GM06990 (cell line): ENCODE data around the gene KLHL29.
"Not testable (repeated sequence)": the region's sequence is repeated elsewhere in the genome, so short reads cannot be mapped to it uniquely, and the experiment has no call there.

Experiments
- DNase-seq: peaks from one replicate; pipeline ENCODE4 v3.0.0-alpha.2; 2011; ENCODE audit not compliant: insufficient read length; ENCODE audit errors: extremely low read depth
- H3K27me3 ChIP-seq: replicated peaks from 2 replicates; pipeline ENCODE4 v1.6.0; 2011; ENCODE audit warnings: low read length; ENCODE audit not compliant: control insufficient read depth, insufficient read depth
- H3K36me3 ChIP-seq: 2 replicates; pipeline ENCODE4 v1.5.1; 2011; ENCODE audit warnings: low read length; ENCODE audit not compliant: control insufficient read depth, insufficient read depth
- H3K4me3 ChIP-seq: replicated peaks from 2 replicates; pipeline ENCODE4 v1.5.1; 2011; ENCODE audit warnings: low read depth, mild to moderate bottlenecking, control low read depth, low read length
- TF ChIP-seq, protein P1 (sequence below): IDR thresholded peaks from 2 replicates; pipeline ENCODE4 v1.5.1; 2011; ENCODE audit warnings: low read length, control low read depth, mild to moderate bottlenecking, inconsistent platforms; ENCODE audit not compliant: insufficient read depth, poor library complexity, severe bottlenecking

KLHL29 gene

DNA sequence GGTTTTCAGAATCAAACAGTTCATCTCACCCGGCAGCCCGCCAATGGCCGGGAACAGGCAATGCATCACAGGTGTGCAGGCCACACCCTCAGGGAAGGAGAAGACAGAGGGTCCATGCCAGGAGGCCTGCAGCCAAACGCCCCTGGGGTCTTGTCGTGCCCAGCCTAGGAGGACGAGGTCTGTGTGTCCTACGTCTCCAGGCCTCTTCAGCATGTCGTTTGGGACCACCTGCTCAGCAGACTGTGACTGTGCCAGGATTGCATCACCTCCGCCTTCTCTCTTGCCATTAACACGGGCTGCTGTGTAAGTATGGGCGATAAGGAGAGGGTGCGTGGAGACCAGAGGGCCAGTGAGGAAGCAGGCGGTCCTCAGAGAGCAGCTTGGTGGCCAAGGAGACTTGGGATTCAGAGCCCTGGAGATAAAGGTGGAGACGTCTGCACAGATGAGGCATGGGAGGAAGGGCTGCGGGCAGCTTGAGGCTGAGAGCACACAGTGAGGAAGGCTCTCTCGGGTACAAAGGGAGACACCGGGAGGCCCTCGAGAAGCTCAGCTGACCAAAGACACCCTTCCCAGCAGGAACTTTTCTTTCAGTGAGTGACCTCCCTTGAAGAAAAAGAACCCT lies 37.4 kb upstream of the KLHL29 start:
- TF ChIP-seq, protein P1, sequence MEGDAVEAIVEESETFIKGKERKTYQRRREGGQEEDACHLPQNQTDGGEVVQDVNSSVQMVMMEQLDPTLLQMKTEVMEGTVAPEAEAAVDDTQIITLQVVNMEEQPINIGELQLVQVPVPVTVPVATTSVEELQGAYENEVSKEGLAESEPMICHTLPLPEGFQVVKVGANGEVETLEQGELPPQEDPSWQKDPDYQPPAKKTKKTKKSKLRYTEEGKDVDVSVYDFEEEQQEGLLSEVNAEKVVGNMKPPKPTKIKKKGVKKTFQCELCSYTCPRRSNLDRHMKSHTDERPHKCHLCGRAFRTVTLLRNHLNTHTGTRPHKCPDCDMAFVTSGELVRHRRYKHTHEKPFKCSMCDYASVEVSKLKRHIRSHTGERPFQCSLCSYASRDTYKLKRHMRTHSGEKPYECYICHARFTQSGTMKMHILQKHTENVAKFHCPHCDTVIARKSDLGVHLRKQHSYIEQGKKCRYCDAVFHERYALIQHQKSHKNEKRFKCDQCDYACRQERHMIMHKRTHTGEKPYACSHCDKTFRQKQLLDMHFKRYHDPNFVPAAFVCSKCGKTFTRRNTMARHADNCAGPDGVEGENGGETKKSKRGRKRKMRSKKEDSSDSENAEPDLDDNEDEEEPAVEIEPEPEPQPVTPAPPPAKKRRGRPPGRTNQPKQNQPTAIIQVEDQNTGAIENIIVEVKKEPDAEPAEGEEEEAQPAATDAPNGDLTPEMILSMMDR = no peak
- Histone ChIP-seq H3K36me3 (no peaks in the 10 kb centered on the region), H3K4me3 (no peak overlapping the region), H3K27me3 (peaks cover 2% of the 10 kb centered on the region)
- no peak for DNase-seq

DNA sequence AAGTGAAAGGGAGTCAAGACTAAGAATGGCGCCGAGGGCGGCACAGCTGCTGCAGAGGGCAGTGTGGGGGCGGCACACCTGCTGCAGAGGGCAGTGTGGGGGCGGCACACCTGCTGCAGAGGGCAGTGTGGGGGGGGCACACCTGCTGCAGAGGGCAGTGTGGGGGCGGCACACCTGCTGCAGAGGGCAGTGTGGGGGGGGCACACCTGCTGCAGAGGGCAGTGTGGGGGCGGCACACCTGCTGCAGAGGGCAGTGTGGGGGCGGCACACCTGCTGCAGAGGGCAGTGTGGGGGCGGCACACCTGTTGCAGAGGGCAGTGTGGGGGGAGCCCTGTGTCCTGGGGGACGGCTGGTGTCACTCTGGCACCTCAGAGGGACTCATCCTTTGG lies 36.9 kb upstream of the KLHL29 start:
- not testable (repeated sequence) for DNase-seq, H3K27me3 ChIP-seq, H3K4me3 ChIP-seq, H3K36me3 ChIP-seq

DNA sequence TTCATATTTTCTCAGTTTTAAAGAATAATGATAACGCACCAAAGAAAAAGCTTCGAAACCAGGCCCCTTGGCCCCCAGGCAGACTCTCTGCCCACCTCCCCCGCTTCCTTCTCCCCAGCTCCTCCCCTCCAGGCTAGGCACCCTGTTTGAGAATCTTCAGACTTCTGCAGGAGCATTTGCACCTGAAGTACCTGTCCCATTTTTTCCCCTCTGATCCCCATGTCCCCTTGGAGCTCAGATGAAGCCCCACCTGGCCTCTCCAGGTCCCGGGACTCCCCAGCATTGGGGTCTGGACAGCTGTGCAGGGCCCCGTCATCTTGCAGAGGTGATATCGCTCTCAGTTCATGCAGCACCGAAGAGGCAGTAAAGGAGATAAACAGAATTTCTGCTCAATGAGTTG lies 35.5 kb upstream of the KLHL29 start:
- H3K27me3 ChIP-seq = peaks cover 2% of the 10 kb centered on the region
- TF ChIP-seq, protein P1 = no peak
- H3K36me3 ChIP-seq = no peaks in the 10 kb centered on the region
- H3K4me3 ChIP-seq = no peak overlapping the region
- DNase-seq = no peak

DNA sequence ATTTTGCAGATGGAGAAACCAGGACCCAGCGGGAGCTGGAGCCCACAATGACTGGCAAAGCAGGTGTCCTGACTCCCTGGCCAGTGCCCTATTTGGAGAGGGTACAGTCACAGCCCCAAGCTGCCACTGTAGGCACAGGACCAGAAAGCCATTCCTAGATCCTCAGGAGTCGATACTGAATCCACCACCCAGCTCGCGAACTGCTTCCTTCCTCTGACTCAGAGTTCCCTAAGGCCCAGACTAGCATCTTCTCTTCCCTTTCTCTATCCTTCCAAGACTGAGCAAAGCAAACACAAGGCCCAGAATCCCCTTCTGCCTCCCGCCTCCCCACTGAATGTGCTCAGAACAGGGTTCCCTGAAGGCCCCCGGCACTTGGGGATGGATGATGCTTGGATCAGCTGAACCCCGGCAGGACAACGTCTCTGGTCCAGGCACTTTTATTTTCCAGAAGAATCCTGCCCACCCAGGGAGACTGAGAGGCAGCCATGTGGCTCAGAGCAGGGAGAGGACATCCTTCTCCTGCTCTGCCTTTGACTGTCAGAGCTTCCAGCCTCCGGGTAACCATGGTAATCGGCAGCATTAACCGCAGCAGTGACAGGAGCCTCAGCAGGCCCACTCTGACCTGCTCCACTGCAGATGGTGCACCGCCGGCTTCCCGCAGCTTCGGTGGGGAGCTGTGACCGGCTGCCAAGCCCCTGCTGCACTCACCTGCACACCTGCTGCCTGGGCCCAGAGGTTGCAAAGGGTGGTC lies 34.8 kb upstream of the KLHL29 start:
- Histone ChIP-seq H3K4me3 (no peak overlapping the region), H3K27me3 (no peaks in the 10 kb centered on the region; the same call in none of the 2 replicates), H3K36me3 (no peaks in the 10 kb centered on the region)
- TF ChIP-seq, protein P1 = no peak
- no peak for DNase-seq

DNA sequence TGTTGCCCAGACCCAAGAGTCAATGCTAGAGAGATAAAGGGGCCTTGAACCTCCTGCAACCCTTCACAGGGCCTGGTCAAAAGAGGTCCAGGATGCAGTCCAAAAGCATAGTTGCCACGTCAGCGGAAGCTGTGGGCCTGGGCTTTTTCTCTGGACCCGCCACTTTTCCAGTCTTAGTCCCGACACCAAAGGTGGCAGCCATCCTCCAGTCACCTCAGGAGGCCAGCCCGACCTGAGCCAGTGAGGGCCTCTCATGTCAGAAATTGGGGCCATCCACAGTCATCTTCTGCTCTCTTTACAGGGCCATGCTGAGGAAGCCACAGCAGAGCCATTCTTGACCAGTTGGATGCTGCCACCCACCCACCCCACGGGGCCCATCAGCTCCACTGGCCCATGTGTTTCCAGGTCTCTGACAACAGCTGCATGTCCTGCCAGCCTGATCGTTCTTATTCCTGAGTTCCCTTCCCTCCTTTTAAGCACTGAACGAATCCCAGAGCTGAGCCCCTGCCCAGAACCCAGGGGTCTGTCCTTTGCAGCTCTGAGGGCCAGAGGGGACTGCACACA lies 34.1 kb upstream of the KLHL29 start:
- TF ChIP-seq, protein P1 = no peak
- Histone ChIP-seq H3K4me3 (no peak overlapping the region), H3K27me3 (no peaks in the 10 kb centered on the region; the same call in none of the 2 replicates), H3K36me3 (no peaks in the 10 kb centered on the region)
- DNase-seq = no peak

DNA sequence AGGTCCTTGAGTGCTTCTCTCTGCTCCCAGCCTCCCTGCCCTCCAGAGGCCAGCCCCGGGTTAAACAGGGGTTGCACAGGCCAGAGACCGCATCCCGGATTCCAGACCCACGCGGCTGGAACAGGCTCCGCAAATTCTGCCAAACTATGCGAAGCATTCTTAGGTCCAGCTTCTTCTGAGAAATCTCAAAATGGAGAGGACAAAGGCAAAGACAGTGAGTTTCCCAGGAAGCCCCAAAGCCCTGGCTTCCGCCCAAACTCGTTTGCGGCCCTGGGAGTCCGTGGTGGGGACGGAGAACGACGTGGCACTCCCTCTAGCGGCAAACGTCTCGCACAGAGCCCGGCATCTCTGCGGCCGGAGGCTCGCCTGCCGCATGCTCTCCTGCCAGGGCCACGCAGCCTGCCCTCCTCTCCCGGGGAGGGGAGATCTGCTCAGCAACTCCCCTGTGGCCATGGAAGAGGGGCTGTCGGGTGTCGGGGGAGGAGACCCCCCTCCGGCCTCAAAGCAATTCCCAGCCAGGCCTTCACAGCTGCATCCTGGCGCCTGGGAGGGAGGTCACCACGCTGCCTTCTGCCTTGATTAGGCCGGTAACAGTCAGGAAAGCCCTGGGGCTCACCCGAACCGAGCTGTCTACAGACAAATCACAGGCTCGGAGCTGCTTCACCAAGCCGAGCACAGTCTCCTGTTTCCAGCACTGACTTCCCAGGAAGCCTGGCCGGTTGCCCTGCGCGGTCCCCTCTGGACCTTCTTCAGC lies 33.4 kb upstream of the KLHL29 start:
- TF ChIP-seq, protein P1 = peak; percentile 92
- peak; percentile 74 for DNase-seq
- no peak overlapping the region for H3K4me3 ChIP-seq

More for the DNA sequence above, 33.4 kb upstream of the KLHL29 start:
- Histone ChIP-seq H3K36me3 (no peaks in the 10 kb centered on the region), H3K27me3 (no peaks in the 10 kb centered on the region; the same call in none of the 2 replicates)
